HepG2 (cell line): ENCODE data around the gene ALX4. TPM values are rescaled to one million over a fixed set of nuclear protein-coding genes. Genes with fewer than 3 reads are reported as not detected.

ENCODE experiments used
- AFF4 ChIP-seq: sonication (generic); formaldehyde crosslinking; IDR thresholded peaks from 2 replicates; pipeline ENCODE4 v1.4.0; 2020; ENCODE audit warnings: missing genetic modification reagents
- ATM ChIP-seq: fragments of 450-650 bp; IDR thresholded peaks from 2 replicates; pipeline ENCODE4 v1.7.1; 2017; ENCODE audit warnings: mild to moderate bottlenecking, borderline replicate concordance
- DMAP1 ChIP-seq: IDR thresholded peaks from 2 replicates; pipeline ENCODE4 v1.6.1; 2016
- U2AF2 ChIP-seq: fragments of 200-400 bp; formaldehyde crosslinking; IDR thresholded peaks from 2 replicates; pipeline ENCODE4 v1.6.1; 2017; ENCODE audit warnings: low read depth, mild to moderate bottlenecking, low read length
- ZBTB10 ChIP-seq: sonication (generic); formaldehyde crosslinking; IDR thresholded peaks from 2 replicates; pipeline ENCODE4 v1.4.0; 2020; ENCODE audit warnings: missing genetic modification reagents, borderline replicate concordance
- ZNF567 ChIP-seq: sonication (generic); formaldehyde crosslinking; IDR thresholded peaks from 2 replicates; pipeline ENCODE4 v1.8.1; 2023; ENCODE audit warnings: mild to moderate bottlenecking, missing genetic modification reagents, borderline replicate concordance
- ZNF777 ChIP-seq: sonication (generic); formaldehyde crosslinking; IDR thresholded peaks from 2 replicates; pipeline ENCODE4 v1.4.0; 2020; ENCODE audit warnings: missing genetic modification reagents
- ZSCAN30 ChIP-seq: sonication (generic); formaldehyde crosslinking; IDR thresholded peaks from 2 replicates; pipeline ENCODE4 v1.5.0; 2020; ENCODE audit warnings: mild to moderate bottlenecking, missing genetic modification reagents
- polyA plus RNA-seq, 8 experiments: library from polyadenylated mRNA; depleted of rRNA in 3 of 8; stranded (reverse) in 7 of 8; unstranded in 1 of 8; fragments of >200 nt; fragmentation: Illumina TruSeq in 4 of 8; extraction: Trizol in 4 of 8; gene quantifications; 2 replicates each; pipeline versions ENCODE4 v1.2.1 to v1.2.3, GENCODE V29; 2011 to 2016; ENCODE audit warnings: low read depth in 4 of 8, missing spikeins in 1 of 8, mixed read lengths in 1 of 8; ENCODE audit not compliant: insufficient read depth in 1 of 8
- total RNA-seq, 5 experiments: library from RNA; depleted of rRNA; stranded (reverse); fragments of >200 nt; fragmentation: Illumina TruSeq; extraction: Trizol; gene quantifications; 2 replicates each; pipeline ENCODE4 v1.2.3, GENCODE V29; 2016; ENCODE audit warnings: low read depth in 1 of 5

The ALX4 gene
- total and polyA plus RNA-seq, 2 of the 13 experiments (the other 11 are each of a cell fraction or from before 2014, with no cell fraction given): not detected

- TF ChIP-seq ZBTB10 (no peak), AFF4 (CRISPR knock-in tag) (no peak), DMAP1 (CRISPR knock-in tag) (peak; percentile 55; the same call in 1 of the 2 replicates), ZNF567 (CRISPR knock-in tag) (peak; percentile 30; the same call in 1 of the 2 replicates), U2AF2 (no peak), ATM (no peak), ZSCAN30 (CRISPR knock-in tag) (no peak), ZNF777 (CRISPR knock-in tag) (no peak)
Measured at GRCh38 chr11:44243595-44244343, 66.2 kb downstream of the ALX4 start (continued).
